Aorta (tissue), 5 donors: ENCODE results near the gene HK1. TPM values are rescaled to one million over a fixed set of nuclear protein-coding genes. Genes with fewer than 3 reads are reported as not detected.

Experiments
- ATAC-seq: fragments of 200-7000 bp; cut with Tn5 transposase; one replicate; pipeline ENCODE4 v1.9.1; 2022; ENCODE audit warnings: moderate library complexity; ENCODE audit not compliant: low FRiP score
- DNase-seq, 2 donors: peaks; one replicate each; pipeline ENCODE4 v3.0.0-alpha.2; 2020
- H3K27ac ChIP-seq, 2 donors: one replicate each; pipeline ENCODE4 v1.5.1; 2013; ENCODE audit warnings: low read length in 2 of 2, mild to moderate bottlenecking in 2 of 2, moderate library complexity in 2 of 2, control low read depth in 1 of 2, inconsistent platforms in 1 of 2, low read depth in 1 of 2
- H3K27me3 ChIP-seq, 2 donors: one replicate each; pipeline ENCODE4 v1.6.1; 2013; ENCODE audit warnings: control low read depth in 1 of 2, low read length in 1 of 2, mild to moderate bottlenecking in 1 of 2, moderate library complexity in 1 of 2; ENCODE audit not compliant: insufficient read depth in 2 of 2, control insufficient read depth in 1 of 2
- H3K36me3 ChIP-seq, 2 donors: one replicate each; pipeline ENCODE4 v1.6.1; 2013; ENCODE audit warnings: control low read depth in 1 of 2, low read length in 1 of 2, mild to moderate bottlenecking in 1 of 2; ENCODE audit not compliant: insufficient read depth in 2 of 2, control insufficient read depth in 1 of 2
- H3K4me1 ChIP-seq, 2 donors: one replicate each; pipeline ENCODE4 v1.6.1; 2013; ENCODE audit warnings: low read length in 2 of 2, control low read depth in 1 of 2, mild to moderate bottlenecking in 1 of 2, moderate library complexity in 1 of 2; ENCODE audit not compliant: insufficient read depth in 2 of 2, control insufficient read depth in 1 of 2
- H3K4me3 ChIP-seq, 2 donors: one replicate each; pipeline ENCODE4 v1.5.1; 2013; ENCODE audit warnings: low read length in 2 of 2, control low read depth in 1 of 2, mild to moderate bottlenecking in 1 of 2
- H3K9me3 ChIP-seq: one replicate; pipeline ENCODE4 v1.6.1; 2013; ENCODE audit warnings: mild to moderate bottlenecking, low read length; ENCODE audit not compliant: control insufficient read depth
- WGBS, 2 donors: extraction: QIAGEN DNeasy Blood & Tissue Kit; methylation state at CpG; one replicate each; pipeline ENCODE4 v1.1.7; 2013; 5-methylcytosine and 5-hydroxymethylcytosine counted together
- intact Hi-C, 2 donors: fragments of 100-400 bp; cut with DNase I; formaldehyde crosslinking; loops; one replicate each; pipeline versions ENCODE4 v1.14.2 to v1.15.0; 2022
- polyA plus RNA-seq, 2 donors: library from polyadenylated mRNA; stranded (reverse); fragments of 200-250 nt; gene quantifications; one replicate each; pipeline ENCODE4 v1.2.3, GENCODE V29; 2013
- total RNA-seq, 2 donors: library from RNA; stranded (reverse); fragmentation: NEBNext Ultra II Directional; extraction: Animal tissue kit (Norgen Biotek cat#: 25700); gene quantifications; one replicate each; pipeline ENCODE4 v1.2.1, GENCODE V29; 2021
- donor health status: healthy with polysubstance abuse.
- donor health status: Bipolar disorder and iron deficiency.
- donor health status: DM: no; HTN: no; CAD: no.
- donor health status: DM: no; HTN: no; CAD: no.
- donor health status: DM: yes; HTN: yes; CAD: no.

Gene HK1
- total and polyA plus RNA-seq, 4 donors, result 41.7 to 133 (median 92.2) TPM

- intact Hi-C loops, result no loop called here
- peaks cover 5 to 13% of the 10 kb centered on the region in 2 donors for H3K4me1 ChIP-seq
- no peak overlapping the region for H3K27ac ChIP-seq
- no peak for DNase-seq
- 50 to 64% methylated on average over 3 of the region's 3 CpGs for WGBS, 2 donors
- no peaks in the 10 kb centered on the region for H3K9me3 ChIP-seq
- no peaks in the 10 kb centered on the region for H3K27me3 ChIP-seq
- no peaks in the 10 kb centered on the region for H3K36me3 ChIP-seq
- H3K4me3 ChIP-seq, result no peak overlapping the region
- ATAC-seq, result no peak
Observed at GRCh38 chr10:69359148-69359547, 80.9 kb downstream of the HK1 start.

GRCh38 chr10:69359594-69359993, 81.3 kb downstream of the HK1 start:
- H3K9me3 ChIP-seq, result no peaks in the 10 kb centered on the region
- H3K36me3 ChIP-seq, result no peaks in the 10 kb centered on the region
- H3K4me3 ChIP-seq, result no peak overlapping the region
- 45 to 50% methylated on average over 5 of the region's 5 CpGs for WGBS, 2 donors
- peaks cover 5 to 13% of the 10 kb centered on the region in 2 donors for H3K4me1 ChIP-seq
- peak overlapping the region; percentile 50 to 98 for H3K27ac ChIP-seq
- no peaks in the 10 kb centered on the region for H3K27me3 ChIP-seq
- intact Hi-C loops, result no loop called here
- no peak for DNase-seq
- ATAC-seq, result no peak

GRCh38 chr10:69360485-69361302, 82.4 kb downstream of the HK1 start:
- H3K4me1 ChIP-seq, result peaks cover 5 to 13% of the 10 kb centered on the region in 2 donors

GRCh38 chr10:69361303-69361614, 83.0 kb downstream of the HK1 start:
- no peaks in the 10 kb centered on the region for H3K9me3 ChIP-seq
- ATAC-seq, result no peak
- WGBS, 2 donors, result 70 to 82% methylated on average over 2 of the region's 2 CpGs
- peak overlapping the region; percentile 72 to 98 for H3K27ac ChIP-seq
- intact Hi-C loops, result loop anchor here in 1 of 2 donors (5.0 kb wide), 1 partner anchor 34 kb away; no protein-coding TSS in a partner anchor
- no peaks in the 10 kb centered on the region for H3K36me3 ChIP-seq
- no peak for DNase-seq
- H3K4me1 ChIP-seq, result peaks cover 5 to 13% of the 10 kb centered on the region in 2 donors
- no peak overlapping the region for H3K4me3 ChIP-seq
- H3K27me3 ChIP-seq, result no peaks in the 10 kb centered on the region

More at GRCh38 chr10:69360485-69361302, 82.4 kb downstream of the HK1 start:
- ATAC-seq, result peak; percentile 82
- Histone ChIP-seq H3K36me3 (no peaks in the 10 kb centered on the region), H3K9me3 (no peaks in the 10 kb centered on the region), H3K4me3 (no peak overlapping the region), H3K27me3 (no peaks in the 10 kb centered on the region), H3K27ac (peak overlapping the region; percentile 50 to 98)
- peak; percentile 85 to 92 for DNase-seq
- intact Hi-C loops, result loop anchor here in 1 of 2 donors (5.0 kb wide), 1 partner anchor 33 kb away; no protein-coding TSS in a partner anchor
- WGBS, 2 donors, result 10 to 12% methylated on average over 8 of the region's 8 CpGs

GRCh38 chr10:69362471-69362954, 84.2 kb downstream of the HK1 start:
- ATAC-seq, result peak; percentile 80
- DNase-seq, result peak; percentile 90 to 91
- Histone ChIP-seq H3K36me3 (no peaks in the 10 kb centered on the region), H3K9me3 (no peaks in the 10 kb centered on the region), H3K4me1 (peaks cover 5 to 13% of the 10 kb centered on the region in 2 donors), H3K27me3 (no peaks in the 10 kb centered on the region), H3K4me3 (no peak overlapping the region), H3K27ac (peak overlapping the region in 1 of 2 donors; percentile 97)
- WGBS, 2 donors, result 1 to 8% methylated on average over 13 of the region's 13 CpGs
- intact Hi-C loops, result loop anchor here (2.0 to 5.0 kb wide), 3 partner anchors 30 to 44 kb away; no protein-coding TSS in a partner anchor

GRCh38 chr10:69363666-69364065, 85.4 kb downstream of the HK1 start:
- peaks cover 5 to 13% of the 10 kb centered on the region in 2 donors for H3K4me1 ChIP-seq
- no peaks in the 10 kb centered on the region for H3K9me3 ChIP-seq
- 78 to 80% methylated on average over 5 of the region's 5 CpGs for WGBS, 2 donors
- no peak overlapping the region for H3K4me3 ChIP-seq
- no peaks in the 10 kb centered on the region for H3K36me3 ChIP-seq
- H3K27me3 ChIP-seq, result no peaks in the 10 kb centered on the region
- intact Hi-C loops, result loop anchor here (2.0 to 5.0 kb wide), 3 partner anchors 31 to 45 kb away; no protein-coding TSS in a partner anchor
- DNase-seq, result no peak
- ATAC-seq, result no peak
- peak overlapping the region in 1 of 2 donors; percentile 97 for H3K27ac ChIP-seq

- Histone ChIP-seq H3K4me3 (no peak overlapping the region), H3K27me3 (no peaks in the 10 kb centered on the region), H3K9me3 (no peaks in the 10 kb centered on the region), H3K4me1 (peaks cover 5 to 13% of the 10 kb centered on the region in 2 donors), H3K27ac (peak overlapping the region in 1 of 2 donors; percentile 71), H3K36me3 (peaks cover 0 to 2% of the 10 kb centered on the region in 2 donors)
- WGBS, 2 donors, result 74 to 78% methylated on average over 9 of the region's 9 CpGs
- intact Hi-C loops, result loop anchor here in 1 of 2 donors (5.0 kb wide), 1 partner anchor 37 kb away; no protein-coding TSS in a partner anchor
- no peak for DNase-seq
- ATAC-seq, result no peak
Observed at GRCh38 chr10:69364232-69364940, 86.1 kb downstream of the HK1 start.

- intact Hi-C loops, result no loop called here
- no peak for DNase-seq
Observed at GRCh38 chr10:69366738-69367137, 88.4 kb downstream of the HK1 start.

More at GRCh38 chr10:69366738-69367137, 88.4 kb downstream of the HK1 start:
- 43 to 53% methylated on average over 5 of the region's 5 CpGs for WGBS, 2 donors
- peaks cover 0 to 3% of the 10 kb centered on the region in 2 donors for H3K4me1 ChIP-seq
- no peak for ATAC-seq
- H3K27me3 ChIP-seq, result no peaks in the 10 kb centered on the region
- H3K9me3 ChIP-seq, result no peaks in the 10 kb centered on the region
- H3K27ac ChIP-seq, result peak overlapping the region in 1 of 2 donors; percentile 14
- peaks cover 0 to 4% of the 10 kb centered on the region in 2 donors for H3K36me3 ChIP-seq
- H3K4me3 ChIP-seq, result no peak overlapping the region
